Stomach (tissue), 4 donors: ENCODE measurements around the gene ZNF574.

ENCODE experiments used
- CTCF ChIP-seq, 7 experiments: fragments of 450-650 bp in 4 of 7; fragments of 200-600 bp in 3 of 7; sonication (generic) in 3 of 7; IDR thresholded peaks; one replicate each; pipeline ENCODE4 v1.5.1; 2016 to 2019; ENCODE audit warnings: antibody characterized with exemption in 7 of 7, control low read depth in 2 of 7, mild to moderate bottlenecking in 1 of 7
- EP300 ChIP-seq: sonication (generic); formaldehyde crosslinking; IDR thresholded peaks from one replicate; pipeline ENCODE4 v1.6.1; 2017; ENCODE audit warnings: antibody characterized with exemption
- POLR2A ChIP-seq, 4 donors: fragments of 450-650 bp; IDR thresholded peaks; one replicate each; pipeline ENCODE4 v1.6.1; 2016; ENCODE audit warnings: antibody characterized with exemption in 4 of 4, control low read depth in 2 of 4, mild to moderate bottlenecking in 1 of 4, moderate library complexity in 1 of 4
- POLR2AphosphoS5 ChIP-seq, 3 donors: sonication (generic); formaldehyde crosslinking; IDR thresholded peaks; one replicate each; pipeline ENCODE4 v1.6.1; 2016; ENCODE audit warnings: antibody characterized with exemption in 3 of 3

GRCh38 chr19:42110658-42111057, 34.7 kb downstream of the ZNF574 start:
- no peak for TF ChIP-seq CTCF (IDR thresholded peaks at IDR 0.05)
- TF ChIP-seq POLR2A (IDR thresholded peaks at IDR 0.05), result no peak
- TF ChIP-seq POLR2AphosphoS5 (IDR thresholded peaks at IDR 0.05), result no peak
- no peak for TF ChIP-seq EP300
